ENCODE results near the gene PTPN1. TPM values are rescaled to one million over a fixed set of nuclear protein-coding genes. Genes with fewer than 3 reads are reported as not detected.
A peak's percentile ranks its signal among the peaks of the same experiment; 100 is the strongest.
"Not testable (repeated sequence)": the region's sequence is repeated elsewhere in the genome, so short reads cannot be mapped to it uniquely, and the experiment has no call there.

Gene PTPN1
- total and polyA plus RNA-seq, 8 donors, result 10.8 to 26.8 (median 16.8) TPM

GRCh38 chr20:50617022-50617421, 106.8 kb downstream of the PTPN1 start:
- DNase-seq, result no peak

GRCh38 chr20:50618537-50618936, 108.4 kb downstream of the PTPN1 start:
- H3K4me1 ChIP-seq, result no peaks in the 10 kb centered on the region
- WGBS, 5 donors, result 94 to 100% (median 100%) methylated on average over 1 of the region's 1 CpG
- peaks cover 0 to 28% (median 2%) of the 10 kb centered on the region in 4 donors for H3K36me3 ChIP-seq
- no peaks in the 10 kb centered on the region for H3K27me3 ChIP-seq
- peaks cover 0 to 13% (median 10%) of the 10 kb centered on the region in 4 donors for H3K9me3 ChIP-seq
- intact Hi-C loops (cut with DNase I; ENCODE audit: low total_unique reads), result no loop called here
- H3K27ac ChIP-seq, result no peak overlapping the region
- no peak for TF ChIP-seq EP300 (IDR thresholded peaks at IDR 0.05)
- TF ChIP-seq CTCF (IDR thresholded peaks at IDR 0.05), result no peak
- TF ChIP-seq POLR2A (IDR thresholded peaks at IDR 0.05), result no peak
- no peak for TF ChIP-seq POLR2AphosphoS5 (IDR thresholded peaks at IDR 0.05)
- H3K4me3 ChIP-seq, result no peak overlapping the region
- DNase-seq, result no peak

More at GRCh38 chr20:50617022-50617421, 106.8 kb downstream of the PTPN1 start:
- intact Hi-C loops (cut with DNase I; ENCODE audit: low total_unique reads), result no loop called here
- H3K27ac ChIP-seq, result no peak overlapping the region
- H3K4me3 ChIP-seq, result no peak overlapping the region
- 75 to 95% (median 90%) methylated on average over 5 of the region's 5 CpGs for WGBS, 5 donors
- H3K27me3 ChIP-seq, result no peaks in the 10 kb centered on the region
- TF ChIP-seq POLR2AphosphoS5 (IDR thresholded peaks at IDR 0.05), result no peak
- no peak for TF ChIP-seq CTCF (IDR thresholded peaks at IDR 0.05)
- no peak for TF ChIP-seq POLR2A (IDR thresholded peaks at IDR 0.05)
- no peak for TF ChIP-seq EP300 (IDR thresholded peaks at IDR 0.05)
- no peaks in the 10 kb centered on the region for H3K4me1 ChIP-seq
- H3K36me3 ChIP-seq, result peaks cover 0 to 30% (median 2%) of the 10 kb centered on the region in 4 donors
- H3K9me3 ChIP-seq, result peaks cover 0 to 13% (median 10%) of the 10 kb centered on the region in 4 donors

- H3K27me3 ChIP-seq, H3K4me3 ChIP-seq, H3K27ac ChIP-seq, DNase-seq: not testable (repeated sequence)
- H3K4me1 ChIP-seq, result peaks cover 0 to 13% (median 9%) of the 10 kb centered on the region in 4 donors
- WGBS, 5 donors, result 93 to 98% (median 97%) methylated on average over 9 of the region's 9 CpGs
- peaks cover 0 to 13% (median 10%) of the 10 kb centered on the region in 4 donors for H3K9me3 ChIP-seq
- peaks cover 0 to 20% (median 2%) of the 10 kb centered on the region in 4 donors for H3K36me3 ChIP-seq
- intact Hi-C loops (cut with DNase I; ENCODE audit: low total_unique reads), result loop anchor here (10.0 kb wide), 1 partner anchor 124 kb away; no protein-coding TSS in a partner anchor
Measured at GRCh38 chr20:50620459-50620858, 110.3 kb downstream of the PTPN1 start.

- WGBS, 5 donors, result 54 to 90% (median 86%) methylated on average over 4 of the region's 4 CpGs
- no peaks in the 10 kb centered on the region for H3K27me3 ChIP-seq
- no peak overlapping the region for H3K4me3 ChIP-seq
- intact Hi-C loops (cut with DNase I; ENCODE audit: low total_unique reads), result loop anchor here (10.0 kb wide), 1 partner anchor 124 kb away; no protein-coding TSS in a partner anchor
- DNase-seq, result no peak
- H3K9me3 ChIP-seq, result peaks cover 0 to 13% (median 10%) of the 10 kb centered on the region in 4 donors
- peaks cover 0 to 14% (median under 1%) of the 10 kb centered on the region in 4 donors for H3K36me3 ChIP-seq
- H3K27ac ChIP-seq, result no peak overlapping the region
- H3K4me1 ChIP-seq, result peaks cover 0 to 20% (median 17%) of the 10 kb centered on the region in 4 donors
- no peak for TF ChIP-seq POLR2A (IDR thresholded peaks at IDR 0.05)
Measured at GRCh38 chr20:50621068-50621665, 111.0 kb downstream of the PTPN1 start.

GRCh38 chr20:50624351-50625016, 114.3 kb downstream of the PTPN1 start:
- no peak for TF ChIP-seq CTCF (IDR thresholded peaks at IDR 0.05)
- TF ChIP-seq POLR2A (IDR thresholded peaks at IDR 0.05), result no peak
- no peak for TF ChIP-seq POLR2AphosphoS5 (IDR thresholded peaks at IDR 0.05)
- no peak for TF ChIP-seq EP300 (IDR thresholded peaks at IDR 0.05)
- H3K9me3 ChIP-seq, result peaks cover 0 to 13% (median 10%) of the 10 kb centered on the region in 4 donors
- peaks cover 0 to 14% (median 0%) of the 10 kb centered on the region in 4 donors for H3K36me3 ChIP-seq
- peak; percentile 71 to 78 for DNase-seq
- 46 to 66% (median 53%) methylated on average over 14 to 18 of the region's 18 CpGs for WGBS, 5 donors
- H3K27me3 ChIP-seq, result no peaks in the 10 kb centered on the region
- H3K4me3 ChIP-seq, result no peak overlapping the region
- intact Hi-C loops (cut with DNase I; ENCODE audit: low total_unique reads), result loop anchor here (10.0 kb wide), 1 partner anchor 120 kb away; no protein-coding TSS in a partner anchor
- peaks cover 0 to 26% (median 20%) of the 10 kb centered on the region in 4 donors for H3K4me1 ChIP-seq
- peak overlapping the region in 4 of 5 donors; percentile 10 to 64 (median 30) for H3K27ac ChIP-seq

Measured in stomach (tissue), 9 donors.